Measurements from ENCODE around the gene EBLN1. TPM values are rescaled to one million over a fixed set of nuclear protein-coding genes. Genes with fewer than 3 reads are reported as not detected.

The EBLN1 gene
- total and polyA plus RNA-seq, 9 of the 15 experiments (the other 6 are each of a cell fraction or from before 2014, with no cell fraction given): 0.06 to 3.1 (median 0.80) TPM

GRCh38 chr10:22252224-22252800 is 34.5 kb upstream of the EBLN1 start:
- no peak for TF ChIP-seq NCOA1 (IDR thresholded peaks at IDR 0.05; ENCODE audit: low read depth)
- no peak for TF ChIP-seq LCOR (CRISPR knock-in tag; IDR thresholded peaks at IDR 0.05)
- TF ChIP-seq OTX1 (CRISPR knock-in tag; IDR thresholded peaks at IDR 0.05): no peak
- TF ChIP-seq SETDB1 (IDR thresholded peaks at IDR 0.05; ENCODE audit: low read length): no peak
- TF ChIP-seq DPF2 (IDR thresholded peaks at IDR 0.05): no peak
- ChIA-PET CTCF (ENCODE audit: low intra/inter-chr PET ratio) (no interaction called here), POLR2A (no interaction called here)
- WGBS (ENCODE audit: insufficient coverage, low coverage, missing lambda C conversion rate): 92% methylated on average over 17 of the region's 52 CpGs
- H2AFZ ChIP-seq (ENCODE audit: low read depth, low read length): no peak overlapping the region
- no peak overlapping the region for H3K9ac ChIP-seq (ENCODE audit: insufficient read depth in 1 of 2, low read depth in 2 of 2, low read length in 2 of 2)
- no peaks in the 10 kb centered on the region for H3K27me3 ChIP-seq (ENCODE audit: control insufficient read depth in 2 of 2, insufficient read depth in 2 of 2, low read length in 2 of 2)
- H3K36me3 ChIP-seq (ENCODE audit: control insufficient read depth, insufficient read depth, low read length): no peaks in the 10 kb centered on the region
- BruUV-seq (replicated peaks): no TSS peak
- DNase-seq (ENCODE audit: extremely low read depth in 1 of 4, low spot score in 3 of 4) (no peak), FAIRE-seq (no peak), ATAC-seq (no peak)
- H3K27ac ChIP-seq (ENCODE audit: extremely low read depth, low read depth, low read length): no peak overlapping the region
- no peaks in the 10 kb centered on the region for H4K20me1 ChIP-seq (replicated peaks; ENCODE audit: control insufficient read depth, insufficient read depth, low read length)
- in situ Hi-C loops (cut with MboI): no loop called here
- H3K9me3 ChIP-seq (replicated peaks; ENCODE audit: control insufficient read depth, insufficient read depth, low read depth, low read length): peaks cover 2% of the 10 kb centered on the region; the same call in 1 of the 2 replicates
- intact Hi-C loops (cut with micrococcal nuclease): loop anchor here (10.0 kb wide), 1 partner anchor 282 kb away; no protein-coding TSS in a partner anchor
- no peak overlapping the region for H3K4me3 ChIP-seq
- no peaks in the 10 kb centered on the region for H3K9me1 ChIP-seq (ENCODE audit: control insufficient read depth, insufficient read depth, low read length)
- H3K4me2 ChIP-seq (ENCODE audit: insufficient read depth, low read length): no peak overlapping the region
- no peaks in the 10 kb centered on the region for H3K79me2 ChIP-seq (ENCODE audit: control insufficient read depth, insufficient read depth, low read length)
- peaks cover 0 to 4% of the 10 kb centered on the region in 2 experiments; a peak in 3 of 5 replicates for H3K4me1 ChIP-seq (replicated peaks in 1 of 2; ENCODE audit: control insufficient read depth in 2 of 2, insufficient read depth in 2 of 2, low read length in 2 of 2)

GRCh38 chr10:22251751-22252223 is 34.0 kb upstream of the EBLN1 start:
- no peak overlapping the region for H3K4me3 ChIP-seq
- no peaks in the 10 kb centered on the region for H3K79me2 ChIP-seq (ENCODE audit: control insufficient read depth, insufficient read depth, low read length)
- BruUV-seq (replicated peaks): no TSS peak
- ATAC-seq (no peak), FAIRE-seq (no peak), DNase-seq (ENCODE audit: extremely low read depth in 1 of 4, low spot score in 3 of 4) (no peak)
- in situ Hi-C loops (cut with MboI): no loop called here
- peaks cover 0 to 9% of the 10 kb centered on the region in 2 experiments; a peak in 4 of 5 replicates for H3K4me1 ChIP-seq (replicated peaks in 1 of 2; ENCODE audit: control insufficient read depth in 2 of 2, insufficient read depth in 2 of 2, low read length in 2 of 2)
- peaks cover 2% of the 10 kb centered on the region; the same call in 1 of the 2 replicates for H3K9me3 ChIP-seq (replicated peaks; ENCODE audit: control insufficient read depth, insufficient read depth, low read depth, low read length)
- no peaks in the 10 kb centered on the region for H3K27me3 ChIP-seq (ENCODE audit: control insufficient read depth in 2 of 2, insufficient read depth in 2 of 2, low read length in 2 of 2)
- no peaks in the 10 kb centered on the region for H3K36me3 ChIP-seq (ENCODE audit: control insufficient read depth, insufficient read depth, low read length)
- no peaks in the 10 kb centered on the region for H3K9me1 ChIP-seq (ENCODE audit: control insufficient read depth, insufficient read depth, low read length)
- H3K27ac ChIP-seq (ENCODE audit: extremely low read depth, low read depth, low read length): no peak overlapping the region
- CTCF ChIA-PET (ENCODE audit: low intra/inter-chr PET ratio): no interaction called here
- WGBS (ENCODE audit: insufficient coverage, low coverage, missing lambda C conversion rate): 88% methylated on average over 22 of the region's 28 CpGs
- H3K9ac ChIP-seq (ENCODE audit: insufficient read depth in 1 of 2, low read depth in 2 of 2, low read length in 2 of 2): no peak overlapping the region
- H4K20me1 ChIP-seq (replicated peaks; ENCODE audit: control insufficient read depth, insufficient read depth, low read length): no peaks in the 10 kb centered on the region
- no peak overlapping the region for H3K4me2 ChIP-seq (ENCODE audit: insufficient read depth, low read length)
- H2AFZ ChIP-seq (ENCODE audit: low read depth, low read length): no peak overlapping the region
- POLR2A ChIA-PET: no interaction called here
- intact Hi-C loops (cut with micrococcal nuclease): loop anchor here (10.0 kb wide), 1 partner anchor 283 kb away; no protein-coding TSS in a partner anchor
- no peak for TF ChIP-seq CEBPB (tag; IDR thresholded peaks at IDR 0.05)
- no peak for TF ChIP-seq SIN3A (IDR thresholded peaks at IDR 0.05; ENCODE audit: borderline replicate concordance in 2 of 2, control insufficient read depth in 1 of 2, low read depth in 2 of 2, low read length in 2 of 2)
- no peak for TF ChIP-seq NFRKB (IDR thresholded peaks at IDR 0.05; ENCODE audit: low read depth)
- TF ChIP-seq ZFP1 (CRISPR knock-in tag; IDR thresholded peaks at IDR 0.05): no peak
- TF ChIP-seq HDAC6 (IDR thresholded peaks at IDR 0.05; ENCODE audit: low read depth, low read length): no peak
- no peak for TF ChIP-seq ZBTB2 (IDR thresholded peaks at IDR 0.05)
- no peak for TF ChIP-seq CBFA2T3 (IDR thresholded peaks at IDR 0.05)
- TF ChIP-seq ZNF431 (CRISPR knock-in tag; IDR thresholded peaks at IDR 0.05): no peak
- no peak for TF ChIP-seq YBX1 (IDR thresholded peaks at IDR 0.05)
- no peak for TF ChIP-seq KHSRP (IDR thresholded peaks at IDR 0.05)
- TF ChIP-seq MTF1 (CRISPR knock-in tag; IDR thresholded peaks at IDR 0.05; ENCODE audit: borderline replicate concordance): no peak

All from K562 (cell line).